ENCODE data around the gene NYAP2.

Gene NYAP2

DNA sequence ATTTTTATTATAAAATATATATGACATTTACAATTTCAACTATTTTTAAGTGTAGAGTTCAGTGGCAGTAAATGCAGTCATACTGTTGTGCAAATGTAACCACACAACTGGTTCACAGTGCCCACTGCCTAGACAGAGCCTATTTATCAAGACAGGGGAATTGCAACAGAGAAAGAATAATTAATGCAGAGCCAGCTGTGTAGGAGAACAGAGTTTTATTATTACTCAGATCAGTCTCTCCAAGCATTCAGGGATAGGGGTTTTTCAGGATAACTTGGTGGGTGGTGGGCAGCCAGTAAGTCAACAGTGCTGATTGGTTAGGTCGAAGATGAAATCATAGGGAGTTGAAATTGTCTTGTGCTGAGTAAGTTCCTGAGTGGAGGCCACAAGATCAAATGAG is 200.3 kb downstream of the NYAP2 start:
- no peak for TF ChIP-seq CTCF (IDR thresholded peaks at IDR 0.05; ENCODE audit: control insufficient read depth, extremely low read depth, insufficient read depth)
- no peak overlapping the region for H3K4me3 ChIP-seq (ENCODE audit: low read depth, low read length)
- DNase-seq (ENCODE audit: low read depth) = no peak

GRCh38 chr2:225600444-225600843 is 200.9 kb downstream of the NYAP2 start:
- no peak overlapping the region for H3K4me3 ChIP-seq (ENCODE audit: low read depth, low read length)
- no peak for DNase-seq (ENCODE audit: low read depth)
- TF ChIP-seq CTCF (IDR thresholded peaks at IDR 0.05; ENCODE audit: control insufficient read depth, extremely low read depth, insufficient read depth) = no peak

DNA sequence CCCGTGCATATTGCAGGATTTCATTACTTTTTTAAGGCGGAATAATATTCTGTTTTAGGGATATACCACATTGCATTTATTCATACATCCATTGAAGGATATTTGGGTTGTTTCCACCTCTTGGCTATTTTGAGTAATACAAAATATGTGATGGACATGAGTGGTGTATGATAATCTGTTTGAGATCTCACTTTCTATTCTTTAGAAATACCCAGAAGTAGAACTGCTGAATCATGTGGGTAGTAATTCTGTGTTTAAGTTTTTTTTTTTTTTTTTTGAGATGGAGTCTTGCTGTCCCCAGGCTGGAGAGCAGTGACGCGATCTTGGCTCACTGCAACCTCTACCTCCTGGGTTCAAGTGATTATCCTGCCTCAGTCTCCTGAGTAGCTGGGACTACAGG is 201.4 kb downstream of the NYAP2 start:
- no peak for DNase-seq (ENCODE audit: low read depth)
- no peak overlapping the region for H3K4me3 ChIP-seq (ENCODE audit: low read depth, low read length)
- TF ChIP-seq CTCF (IDR thresholded peaks at IDR 0.05; ENCODE audit: control insufficient read depth, extremely low read depth, insufficient read depth) = no peak

DNA sequence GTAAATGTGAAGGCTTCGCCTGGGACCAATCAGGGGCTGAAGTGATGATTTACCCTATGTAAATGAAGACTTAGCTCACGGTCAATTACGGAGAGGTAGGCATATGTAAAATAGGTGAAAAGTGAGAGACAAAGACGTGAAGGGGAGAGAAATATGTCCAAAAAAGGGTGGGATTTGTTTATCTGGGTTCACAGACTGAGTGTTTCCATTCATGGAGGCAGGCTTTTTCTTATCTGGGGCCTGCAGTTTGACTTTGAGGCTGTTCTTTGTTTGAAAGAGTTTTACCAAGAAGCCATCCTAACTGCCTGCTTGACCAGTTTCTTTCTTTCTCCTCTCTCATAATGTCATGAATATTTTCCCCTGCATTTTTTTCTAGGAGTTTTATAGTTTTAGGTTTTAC is 202.7 kb downstream of the NYAP2 start:
- no peak overlapping the region for H3K4me3 ChIP-seq (ENCODE audit: low read depth, low read length)
- no peak for DNase-seq (ENCODE audit: low read depth)
- TF ChIP-seq CTCF (IDR thresholded peaks at IDR 0.05; ENCODE audit: control insufficient read depth, extremely low read depth, insufficient read depth) = no peak

GRCh38 chr2:225608136-225608535 is 208.6 kb downstream of the NYAP2 start:
- DNase-seq (ENCODE audit: low read depth) = no peak
- H3K4me3 ChIP-seq (ENCODE audit: low read depth, low read length) = no peak overlapping the region
- TF ChIP-seq CTCF (IDR thresholded peaks at IDR 0.05; ENCODE audit: control insufficient read depth, extremely low read depth, insufficient read depth) = no peak

GRCh38 chr2:225612636-225613035 is 213.1 kb downstream of the NYAP2 start:
- no peak for TF ChIP-seq CTCF (IDR thresholded peaks at IDR 0.05; ENCODE audit: control insufficient read depth, extremely low read depth, insufficient read depth)
- no peak for DNase-seq (ENCODE audit: low read depth)

GRCh38 chr2:225614915-225615314 is 215.4 kb downstream of the NYAP2 start:
- H3K4me3 ChIP-seq (ENCODE audit: low read depth, low read length) = no peak overlapping the region
- TF ChIP-seq CTCF (IDR thresholded peaks at IDR 0.05; ENCODE audit: control insufficient read depth, extremely low read depth, insufficient read depth) = no peak
- DNase-seq (ENCODE audit: low read depth) = no peak

More at GRCh38 chr2:225612636-225613035, 213.1 kb downstream of the NYAP2 start:
- no peak overlapping the region for H3K4me3 ChIP-seq (ENCODE audit: low read depth, low read length)
